SK-N-SH (cell line): ENCODE data around the gene BMAL1. TPM values are rescaled to one million over a fixed set of nuclear protein-coding genes. Genes with fewer than 3 reads are reported as not detected.

Experiments used
- CTCF ChIA-PET: fragments of 300-600, 350-600 bp; formaldehyde crosslinking; extraction: SDS; loops from one replicate; lab custom pipeline; 2021; lab: Yijun Ruan, JAX
- POLR2A ChIA-PET: fragments of 350-600 bp; sonication (Branson Sonifier 250); formaldehyde crosslinking; extraction: SDS; loops from one replicate; lab custom pipeline; 2020; ENCODE audit warnings: antibody characterized with exemption, inconsistent platforms; lab: Yijun Ruan, JAX
- DNase-seq: peaks from one replicate; pipeline ENCODE4 v3.0.0; 2012
- H2AFZ ChIP-seq: fragments of 200-600 bp; sonication (generic); 2 replicates; pipeline ENCODE4 v1.8.1; 2016; ENCODE audit warnings: antibody characterized with exemption, mild to moderate bottlenecking, low read depth
- H3F3A ChIP-seq: fragments of 200-600 bp; sonication (generic); replicated peaks from 2 replicates; pipeline ENCODE3; 2016; ENCODE audit warnings: antibody characterized with exemption, mild to moderate bottlenecking; ENCODE audit not compliant: insufficient read depth
- H3K27ac ChIP-seq, 2 experiments: fragments of 200-500 bp in 1 of 2; fragments of 200-600 bp in 1 of 2; sonication (Bioruptor generic) in 1 of 2; sonication (generic), shearing (Covaris generic) in 1 of 2; 2 replicates each; pipeline versions ENCODE4 v1.5.1 to v1.6.1; 2014 to 2016; ENCODE audit warnings: low read depth in 2 of 2, inconsistent platforms in 1 of 2, low read length in 1 of 2, mild to moderate bottlenecking in 1 of 2, mixed read lengths in 1 of 2
- H3K27me3 ChIP-seq: fragments of 200-600 bp; sonication (generic), shearing (Covaris generic); 2 replicates; pipeline ENCODE4 v1.6.1; 2016; ENCODE audit warnings: mixed run types; ENCODE audit not compliant: insufficient read depth
- H3K36me3 ChIP-seq, 2 experiments: fragments of 200-500 bp in 1 of 2; fragments of 200-600 bp in 1 of 2; sonication (Bioruptor generic) in 1 of 2; sonication (generic) in 1 of 2; replicated peaks in 1 of 2; 2 replicates each; pipeline versions ENCODE3 to v1.5.1; 2014 to 2016; ENCODE audit warnings: low read length in 1 of 2, mild to moderate bottlenecking in 1 of 2; ENCODE audit not compliant: insufficient read depth in 2 of 2, control insufficient read depth in 1 of 2
- H3K4me1 ChIP-seq, 2 experiments: fragments of 200-500 bp in 1 of 2; fragments of 200-600 bp in 1 of 2; sonication (Bioruptor generic) in 1 of 2; sonication (generic), shearing (Covaris generic) in 1 of 2; 2 replicates each; pipeline versions ENCODE4 v1.5.1 to v1.6.1; 2014 to 2016; ENCODE audit warnings: low read depth in 1 of 2, low read length in 1 of 2, mixed run types in 1 of 2; ENCODE audit not compliant: insufficient read depth in 2 of 2, control insufficient read depth in 1 of 2
- H3K4me2 ChIP-seq: fragments of 200-600 bp; sonication (generic), shearing (Covaris generic); 2 replicates; pipeline ENCODE4 v1.6.1; 2017; ENCODE audit warnings: mixed run types
- H3K4me3 ChIP-seq, 2 experiments: fragments of 200-500 bp in 1 of 2; fragments of 200-600 bp in 1 of 2; sonication (Bioruptor generic) in 1 of 2; sonication (generic), shearing (Covaris generic) in 1 of 2; 2 replicates each; pipeline versions ENCODE4 v1.5.1 to v1.8.1; 2014 to 2016; ENCODE audit warnings: low read depth in 2 of 2, inconsistent platforms in 1 of 2, low read length in 1 of 2, mild to moderate bottlenecking in 1 of 2, mixed read lengths in 1 of 2, moderate library complexity in 1 of 2
- H3K79me2 ChIP-seq: fragments of 200-600 bp; sonication (generic); 2 replicates; pipeline ENCODE4 v1.8.1; 2017; ENCODE audit warnings: mild to moderate bottlenecking; ENCODE audit not compliant: insufficient read depth
- H3K9ac ChIP-seq: fragments of 200-600 bp; sonication (generic); 2 replicates; pipeline ENCODE4 v1.6.1; 2017; ENCODE audit warnings: mixed run types
- H3K9me2 ChIP-seq: fragments of 200-600 bp; sonication (generic); 2 replicates; pipeline ENCODE4 v1.6.1; 2017; ENCODE audit warnings: mixed run types
- H3K9me3 ChIP-seq: fragments of 200-600 bp; sonication (generic); 2 replicates; pipeline ENCODE4 v1.6.1; 2017; ENCODE audit warnings: mixed run types, mild to moderate bottlenecking, moderate library complexity
- H4K20me1 ChIP-seq: fragments of 200-600 bp; sonication (generic); 2 replicates; pipeline ENCODE4 v1.6.1; 2017; ENCODE audit warnings: mild to moderate bottlenecking, mixed run types; ENCODE audit not compliant: insufficient read depth
- ELF1 ChIP-seq: IDR thresholded peaks from 2 replicates; pipeline ENCODE4 v1.4.0; 2012
- EP300 ChIP-seq, 2 experiments: IDR thresholded peaks; 2 replicates each; pipeline versions ENCODE4 v1.4.0 to v1.6.1; 2012; ENCODE audit warnings: borderline replicate concordance in 1 of 2, low read depth in 1 of 2, low read length in 1 of 2
- EZH2phosphoT487 ChIP-seq: fragments of 200-600 bp; sonication (generic); IDR thresholded peaks from 2 replicates; pipeline ENCODE4 v1.6.1; 2017; ENCODE audit warnings: low read depth, mixed run types, mild to moderate bottlenecking, antibody characterized with exemption, moderate library complexity, borderline replicate concordance
- FOSL2 ChIP-seq: IDR thresholded peaks from 2 replicates; pipeline ENCODE4 v1.4.0; 2012; ENCODE audit warnings: low read depth, mild to moderate bottlenecking, moderate library complexity, borderline replicate concordance
- FOXM1 ChIP-seq: IDR thresholded peaks from 2 replicates; pipeline ENCODE4 v1.4.0; 2012; ENCODE audit warnings: low read depth, mild to moderate bottlenecking
- GABPA ChIP-seq: IDR thresholded peaks from 2 replicates; pipeline ENCODE4 v1.4.0; 2012; ENCODE audit warnings: low read depth, mild to moderate bottlenecking
- GATA2 ChIP-seq: sonication (generic); formaldehyde crosslinking; IDR thresholded peaks from 2 replicates; pipeline ENCODE4 v1.5.0; 2020; ENCODE audit warnings: mild to moderate bottlenecking, missing genetic modification reagents
- IRF3 ChIP-seq: fragments of 150-350 bp; IDR thresholded peaks from 2 replicates; pipeline ENCODE4 v1.6.1; 2016; ENCODE audit warnings: mild to moderate bottlenecking, low read depth, low read length
- MAX ChIP-seq: IDR thresholded peaks from 2 replicates; pipeline ENCODE4 v1.4.0; 2012; ENCODE audit warnings: low read depth
- NFIC ChIP-seq: IDR thresholded peaks from 2 replicates; pipeline ENCODE4 v1.4.0; 2012; ENCODE audit warnings: borderline replicate concordance
- NRF1 ChIP-seq: IDR thresholded peaks from 2 replicates; pipeline ENCODE4 v1.6.1; 2012; ENCODE audit warnings: low read depth, mild to moderate bottlenecking, low read length
- POLR2AphosphoS5 ChIP-seq: IDR thresholded peaks from 2 replicates; pipeline ENCODE4 v1.6.1; 2012; ENCODE audit warnings: low read depth, low read length
- RAD21 ChIP-seq: IDR thresholded peaks from 2 replicates; pipeline ENCODE4 v1.6.1; 2012; ENCODE audit warnings: mild to moderate bottlenecking, low read length
- RXRA ChIP-seq: IDR thresholded peaks from 2 replicates; pipeline ENCODE4 v1.4.0; 2012; ENCODE audit warnings: low read depth, mild to moderate bottlenecking, borderline replicate concordance
- SIN3A ChIP-seq: IDR thresholded peaks from 2 replicates; pipeline ENCODE4 v1.6.1; 2012; ENCODE audit warnings: low read depth, mild to moderate bottlenecking, low read length, moderate library complexity, borderline replicate concordance
- TAF1 ChIP-seq: IDR thresholded peaks from 2 replicates; pipeline ENCODE4 v1.6.1; 2012; ENCODE audit warnings: low read depth, mild to moderate bottlenecking, low read length, moderate library complexity, borderline replicate concordance
- TCF12 ChIP-seq: IDR thresholded peaks from 2 replicates; pipeline ENCODE4 v1.4.0; 2012
- TEAD4 ChIP-seq: IDR thresholded peaks from 2 replicates; pipeline ENCODE4 v1.4.0; 2012; ENCODE audit warnings: mild to moderate bottlenecking, borderline replicate concordance; ENCODE audit not compliant: insufficient read depth
- USF1 ChIP-seq: IDR thresholded peaks from 2 replicates; pipeline ENCODE4 v1.4.0; 2012; ENCODE audit warnings: low read depth, borderline replicate concordance
- YY1 ChIP-seq: IDR thresholded peaks from 2 replicates; pipeline ENCODE4 v1.4.0; 2012; ENCODE audit warnings: low read depth, mild to moderate bottlenecking
- ZBTB33 ChIP-seq: IDR thresholded peaks from 2 replicates; pipeline ENCODE4 v1.4.0; 2012; ENCODE audit warnings: low read depth, borderline replicate concordance
- WGBS: methylation state at CpG from one replicate; pipeline ENCODE4 v1.1.6; 2017; ENCODE audit warnings: low lambda C conversion rate; 5-methylcytosine and 5-hydroxymethylcytosine counted together
- polyA plus RNA-seq, 3 experiments: library from polyadenylated mRNA; depleted of rRNA; stranded (reverse); fragments of >200 nt; gene quantifications; 2 replicates each; pipeline ENCODE4 v1.2.3, GENCODE V29; 2012

BMAL1 gene
- polyA plus RNA-seq, 1 of the 3 experiments (the other 2 are of a cell fraction), result 6.5 TPM

- H3F3A ChIP-seq, result no peaks in the 10 kb centered on the region
- H2AFZ ChIP-seq, result no peak overlapping the region
- POLR2A ChIA-PET, result no interaction called here
- no peak overlapping the region for H3K9ac ChIP-seq
- DNase-seq, result no peak
- H3K4me3 ChIP-seq, result no peak overlapping the region
- H3K9me2 ChIP-seq, result no peaks in the 10 kb centered on the region
- TF ChIP-seq IRF3, result no peak
- TF ChIP-seq TCF12, result no peak
- TF ChIP-seq YY1, result no peak
- TF ChIP-seq MAX, result no peak
- no peak for TF ChIP-seq SIN3A
- TF ChIP-seq GABPA, result no peak
- no peak for TF ChIP-seq TEAD4
- TF ChIP-seq, all 33 proteins: peak for 0
- Histone ChIP-seq H3K27me3 (no peaks in the 10 kb centered on the region), H3K4me2 (no peak overlapping the region), H3K79me2 (peaks cover 15% of the 10 kb centered on the region; the same call in 1 of the 2 replicates), H4K20me1 (no peaks in the 10 kb centered on the region), H3K36me3 (no peaks in the 10 kb centered on the region), H3K9me3 (no peaks in the 10 kb centered on the region), H3K27ac (peak overlapping the region; percentile 16 to 52; a peak in 3 of 4 replicates), H3K4me1 (peaks cover 6 to 31% of the 10 kb centered on the region in 2 experiments; a peak in 3 of 4 replicates)
- CTCF ChIA-PET, result interaction anchor here (0.9 to 6.1 kb wide), 10 partner anchors 10 to 106 kb away, joined by 3 to 46 read pairs (median 4); no protein-coding TSS in a partner anchor
- 90% methylated on average over 10 of the region's 11 CpGs for WGBS
Observed at GRCh38 chr11:13315517-13316432, 38.2 kb downstream of the BMAL1 start.

GRCh38 chr11:13316528-13316961, 39.0 kb downstream of the BMAL1 start:
- H3K79me2 ChIP-seq, result peaks cover 15% of the 10 kb centered on the region; the same call in 1 of the 2 replicates
- no peaks in the 10 kb centered on the region for H3F3A ChIP-seq
- 0 out of 2 replicates have a peak overlapping the region, but pooled peaks have one; percentile 40 for H2AFZ ChIP-seq
- H3K9me3 ChIP-seq, result no peaks in the 10 kb centered on the region
- H3K9ac ChIP-seq, result no peak overlapping the region
- no peaks in the 10 kb centered on the region for H3K36me3 ChIP-seq
- peaks cover 6 to 31% of the 10 kb centered on the region in 2 experiments; a peak in 3 of 4 replicates for H3K4me1 ChIP-seq
- H4K20me1 ChIP-seq, result no peaks in the 10 kb centered on the region
- no peaks in the 10 kb centered on the region for H3K9me2 ChIP-seq
- no peak overlapping the region for H3K4me3 ChIP-seq
- no peak overlapping the region for H3K4me2 ChIP-seq
- no peak for DNase-seq
- POLR2A ChIA-PET, result no interaction called here
- H3K27ac ChIP-seq, result peak overlapping the region; percentile 52 to 72
- 74% methylated on average over 4 of the region's 4 CpGs for WGBS
- CTCF ChIA-PET, result interaction anchor here (0.9 to 6.1 kb wide), 6 partner anchors 10 to 28 kb away, joined by 3 to 46 read pairs (median 4); no protein-coding TSS in a partner anchor
- no peaks in the 10 kb centered on the region for H3K27me3 ChIP-seq
- TF ChIP-seq EP300 (IDR thresholded peaks at IDR 0.05; ENCODE audit: borderline replicate concordance in 1 of 2, low read depth in 1 of 2, low read length in 1 of 2) (no peak), POLR2AphosphoS5 (no peak), ELF1 (no peak), RXRA (no peak), TAF1 (no peak), ZBTB33 (no peak), FOXM1 (no peak), USF1 (no peak), EZH2phosphoT487 (no peak), NRF1 (no peak), RAD21 (no peak), GATA2 (CRISPR knock-in tag) (no peak), FOSL2 (peak; percentile 37; the same call in 1 of the 2 replicates), NFIC (peak; percentile 21; the same call in 1 of the 2 replicates), TCF12 (no peak), MAX (no peak)
